HG03520 (cell line): Measurements from ENCODE around the gene ZNF219.
A peak's percentile ranks its signal among the peaks of the same experiment; 100 is the strongest.

Source experiments
- ATAC-seq: cut with Tn5 transposase; IDR thresholded peaks from one replicate; pipeline ENCODE4 v1.9.1; 2021; ENCODE audit warnings: mild to moderate bottlenecking, moderate library complexity; ENCODE audit not compliant: unreplicated experiment

ZNF219 gene

GRCh38 chr14:21088687-21089086 lies 9.8 kb downstream of the ZNF219 start:
- no peak for ATAC-seq

DNA sequence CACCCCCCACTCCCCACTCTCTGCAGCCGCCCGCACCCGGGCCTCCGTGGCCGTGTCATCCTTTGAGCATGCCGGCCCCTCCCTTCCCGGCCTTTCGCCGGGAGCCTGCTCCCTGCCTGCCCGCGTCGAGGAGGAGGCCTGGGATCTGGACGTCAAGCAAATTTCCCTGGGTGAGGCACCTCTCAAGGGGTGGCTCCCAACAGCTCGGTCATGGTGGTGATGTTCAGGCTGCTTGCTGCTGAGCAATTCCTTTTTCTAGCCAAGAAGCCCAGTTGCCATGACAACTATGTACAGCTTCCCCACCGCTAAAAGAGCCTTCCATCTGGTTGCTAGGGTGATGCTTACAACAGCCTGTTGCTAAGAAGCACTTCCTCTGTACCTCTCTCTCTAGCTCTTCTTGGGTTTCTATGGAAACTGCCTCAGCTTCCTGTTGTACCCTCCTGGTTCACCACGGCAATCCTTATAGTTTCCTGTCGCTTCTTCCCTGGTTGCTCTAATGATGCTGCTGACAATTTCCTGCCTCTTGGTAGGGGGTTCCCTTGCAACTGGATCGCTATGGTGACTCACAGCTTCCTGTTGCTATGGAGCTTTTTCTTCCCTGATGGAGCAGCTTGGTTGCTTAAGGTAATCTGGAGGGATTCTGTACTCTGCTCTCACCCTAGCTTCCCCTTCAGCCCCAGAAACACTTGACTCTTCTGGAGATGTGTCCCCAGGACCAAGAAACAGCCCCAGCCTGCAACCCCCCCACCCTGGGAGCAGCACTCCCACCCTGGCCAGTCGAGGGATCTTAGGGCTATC lies 11.0 kb downstream of the ZNF219 start:
- ATAC-seq = peak; percentile 67

DNA sequence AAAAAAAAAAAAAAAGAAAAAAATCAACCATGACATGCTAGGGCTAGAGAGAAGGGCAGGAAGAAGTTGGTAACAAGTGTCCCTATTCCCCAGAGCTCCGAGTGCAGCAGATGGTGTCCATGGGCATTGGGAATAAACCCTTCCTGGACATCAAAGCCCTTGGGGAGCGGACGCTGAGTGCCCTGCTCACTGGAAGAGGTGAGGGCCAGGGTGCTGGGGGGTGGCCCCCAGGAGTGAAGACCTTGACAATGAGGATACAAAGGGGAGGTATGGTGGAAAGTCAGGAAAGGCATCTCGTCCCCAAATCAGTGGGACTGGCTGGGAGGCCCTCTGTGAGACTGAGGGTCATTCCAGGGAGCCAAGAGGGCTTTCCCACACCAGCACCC lies 11.6 kb downstream of the ZNF219 start:
- ATAC-seq = no peak

- ATAC-seq = no peak
Observed at GRCh38 chr14:21084998-21085853, 13.2 kb downstream of the ZNF219 start.

DNA sequence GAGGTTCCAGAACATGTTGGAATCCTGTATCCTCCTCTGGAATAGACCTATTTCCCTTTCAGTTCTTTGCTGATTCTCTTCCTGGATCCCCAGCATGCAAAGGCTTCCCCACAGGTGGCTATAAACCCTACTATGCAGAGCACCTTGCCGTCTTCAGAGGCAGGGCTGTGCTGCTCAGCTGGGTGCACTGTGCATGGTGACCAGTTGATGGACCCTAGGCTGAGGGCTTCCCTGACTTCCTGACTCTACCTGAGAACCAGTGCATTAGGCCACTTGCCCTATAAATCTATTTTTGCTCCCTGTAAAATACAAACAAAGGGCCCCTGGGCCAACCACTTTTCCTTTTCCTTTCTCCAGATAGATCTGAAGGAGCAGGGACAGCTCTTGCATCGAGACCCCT lies 14.1 kb downstream of the ZNF219 start:
- ATAC-seq = no peak

DNA sequence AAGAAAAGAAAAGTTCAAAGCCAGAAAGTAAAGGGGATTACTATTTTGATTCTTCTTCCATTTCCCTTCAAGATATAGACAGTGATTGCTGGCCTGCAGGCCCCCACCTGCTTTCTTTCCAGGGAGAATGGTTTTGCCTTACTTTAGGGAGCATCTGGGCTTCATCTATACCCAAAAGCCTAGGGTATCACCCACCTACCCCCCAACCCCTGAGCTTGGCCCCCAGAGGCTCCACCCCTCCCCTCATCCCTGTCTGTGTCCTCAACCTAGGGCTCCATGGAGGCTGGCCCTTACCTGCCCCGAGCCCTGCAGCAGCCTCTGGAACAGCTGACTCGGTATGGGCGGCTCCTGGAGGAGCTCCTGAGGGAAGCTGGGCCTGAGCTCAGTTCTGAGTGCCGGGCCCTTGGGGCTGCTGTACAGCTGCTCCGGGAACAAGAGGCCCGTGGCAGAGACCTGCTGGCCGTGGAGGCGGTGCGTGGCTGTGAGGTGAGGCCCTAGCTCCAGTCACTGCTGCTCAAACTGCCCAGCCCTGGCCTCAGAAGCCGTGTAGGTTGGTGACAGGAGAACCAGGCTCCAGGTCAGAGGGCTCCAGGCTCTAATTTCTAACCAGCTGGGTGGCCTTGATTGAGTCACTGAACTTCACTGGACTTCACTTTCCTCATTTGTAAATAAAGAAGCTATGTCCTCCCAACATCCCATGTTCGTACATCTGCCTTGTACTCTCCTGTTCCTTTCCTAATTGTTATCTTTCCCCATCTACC lies 14.7 kb downstream of the ZNF219 start:
- no peak for ATAC-seq

DNA sequence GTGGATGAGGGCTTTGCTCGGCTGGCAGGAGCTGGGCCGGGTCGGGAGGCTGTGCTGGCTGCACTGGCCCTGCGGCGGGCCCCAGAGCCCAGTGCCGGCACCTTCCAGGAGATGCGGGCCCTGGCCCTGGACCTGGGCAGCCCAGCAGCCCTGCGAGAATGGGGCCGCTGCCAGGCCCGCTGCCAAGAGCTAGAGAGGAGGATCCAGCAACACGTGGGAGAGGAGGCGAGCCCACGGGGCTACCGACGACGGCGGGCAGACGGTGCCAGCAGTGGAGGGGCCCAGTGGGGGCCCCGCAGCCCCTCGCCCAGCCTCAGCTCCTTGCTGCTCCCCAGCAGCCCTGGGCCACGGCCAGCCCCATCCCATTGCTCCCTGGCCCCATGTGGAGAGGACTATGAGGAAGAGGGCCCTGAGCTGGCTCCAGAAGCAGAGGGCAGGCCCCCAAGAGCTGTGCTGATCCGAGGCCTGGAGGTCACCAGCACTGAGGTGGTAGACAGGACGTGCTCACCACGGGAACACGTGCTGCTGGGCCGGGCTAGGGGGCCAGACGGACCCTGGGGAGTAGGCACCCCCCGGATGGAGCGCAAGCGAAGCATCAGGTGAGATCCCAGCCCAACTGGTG lies 16.8 kb downstream of the ZNF219 start:
- no peak for ATAC-seq

DNA sequence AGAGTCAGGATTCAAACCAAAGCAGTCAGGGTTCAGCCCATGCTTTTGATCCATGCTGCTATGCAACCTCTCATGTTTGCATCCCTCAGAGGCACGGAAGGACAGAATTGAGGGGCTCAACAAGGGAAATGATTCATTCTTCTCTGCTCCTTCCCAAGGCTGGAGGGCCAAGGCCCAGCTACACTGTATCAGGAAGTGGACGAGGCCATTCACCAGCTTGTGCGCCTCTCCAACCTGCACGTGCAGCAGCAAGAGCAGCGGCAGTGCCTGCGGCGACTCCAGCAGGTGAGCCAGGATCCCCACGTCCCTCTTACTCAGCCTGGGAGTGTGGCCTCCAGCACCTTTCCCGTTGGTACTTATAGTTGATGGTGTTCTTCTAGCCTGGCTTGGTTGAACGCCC lies 19.7 kb downstream of the ZNF219 start:
- no peak for ATAC-seq

GRCh38 chr14:21078287-21078686 lies 20.2 kb downstream of the ZNF219 start:
- no peak for ATAC-seq

- no peak for ATAC-seq
Observed at GRCh38 chr14:21077672-21078071, 20.8 kb downstream of the ZNF219 start.

DNA sequence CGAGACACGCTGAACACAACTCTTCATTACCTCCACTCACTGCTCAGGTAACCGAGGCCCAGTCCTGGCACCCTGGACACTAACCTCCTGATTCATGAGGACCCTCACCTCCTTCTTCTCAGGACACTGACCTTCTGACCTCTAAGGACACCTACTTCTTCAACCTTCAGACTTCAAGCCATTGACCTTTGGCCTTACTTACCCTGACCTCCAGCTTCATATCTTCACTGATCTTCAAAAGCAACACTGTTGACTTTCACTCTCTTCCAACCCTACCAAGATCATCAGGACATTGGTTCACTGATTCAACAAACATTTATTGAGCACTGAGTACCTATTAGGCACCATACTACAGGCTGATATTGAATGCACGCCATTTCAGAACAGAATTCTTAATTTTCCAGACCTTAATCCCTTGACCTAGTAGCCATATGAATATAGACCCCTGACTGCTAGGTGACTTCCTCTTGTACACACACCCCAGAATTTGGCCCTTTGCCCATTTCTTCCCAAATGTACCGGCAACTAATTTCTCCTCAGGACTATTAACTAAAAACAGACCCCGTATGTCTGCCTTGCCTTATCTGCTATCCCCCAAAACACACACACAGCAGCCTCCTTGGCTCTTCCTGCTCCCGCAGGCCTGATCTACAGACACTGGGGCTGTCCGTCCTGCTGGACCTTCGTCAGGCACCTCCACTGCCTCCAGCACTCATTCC lies 22.6 kb downstream of the ZNF219 start:
- no peak for ATAC-seq

DNA sequence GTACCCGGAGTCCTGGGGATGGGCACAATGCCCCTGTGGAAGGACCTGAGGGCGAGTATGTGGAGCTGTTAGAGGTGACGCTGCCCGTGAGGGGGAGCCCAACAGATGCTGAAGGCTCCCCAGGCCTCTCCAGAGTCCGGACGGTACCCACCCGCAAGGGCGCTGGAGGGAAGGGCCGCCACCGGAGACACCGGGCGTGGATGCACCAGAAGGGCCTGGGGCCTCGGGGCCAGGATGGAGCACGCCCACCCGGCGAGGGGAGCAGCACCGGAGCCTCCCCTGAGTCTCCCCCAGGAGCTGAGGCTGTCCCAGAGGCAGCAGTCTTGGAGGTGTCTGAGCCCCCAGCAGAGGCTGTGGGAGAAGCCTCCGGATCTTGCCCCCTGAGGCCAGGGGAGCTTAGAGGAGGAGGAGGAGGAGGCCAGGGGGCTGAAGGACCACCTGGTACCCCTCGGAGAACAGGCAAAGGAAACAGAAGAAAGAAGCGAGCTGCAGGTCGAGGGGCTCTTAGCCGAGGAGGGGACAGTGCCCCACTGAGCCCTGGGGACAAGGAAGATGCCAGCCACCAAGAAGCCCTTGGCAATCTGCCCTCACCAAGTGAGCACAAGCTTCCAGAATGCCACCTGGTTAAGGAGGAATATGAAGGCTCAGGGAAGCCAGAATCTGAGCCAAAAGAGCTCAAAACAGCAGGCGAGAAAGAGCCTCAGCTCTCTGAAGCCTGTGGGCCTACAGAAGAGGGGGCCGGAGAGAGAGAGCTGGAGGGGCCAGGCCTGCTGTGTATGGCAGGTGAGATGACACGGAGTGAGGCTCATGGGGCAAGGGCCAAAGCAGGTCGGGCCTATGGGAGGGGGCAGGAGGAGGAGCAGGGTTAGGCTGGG lies 23.8 kb downstream of the ZNF219 start:
- ATAC-seq = no peak

DNA sequence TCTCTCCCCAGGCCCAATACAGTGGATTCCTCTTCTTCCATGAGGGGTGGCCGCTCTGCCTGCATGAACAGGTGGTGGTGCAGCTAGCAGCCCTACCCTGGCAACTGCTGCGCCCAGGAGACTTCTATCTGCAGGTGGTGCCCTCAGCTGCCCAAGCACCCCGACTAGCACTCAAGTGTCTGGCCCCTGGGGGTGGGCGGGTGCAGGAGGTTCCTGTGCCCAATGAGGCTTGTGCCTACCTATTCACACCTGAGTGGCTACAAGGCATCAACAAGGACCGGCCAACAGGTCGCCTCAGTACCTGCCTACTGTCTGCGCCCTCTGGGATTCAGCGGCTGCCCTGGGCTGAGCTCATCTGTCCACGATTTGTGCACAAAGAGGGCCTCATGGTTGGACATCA lies 24.5 kb downstream of the ZNF219 start:
- no peak for ATAC-seq

DNA sequence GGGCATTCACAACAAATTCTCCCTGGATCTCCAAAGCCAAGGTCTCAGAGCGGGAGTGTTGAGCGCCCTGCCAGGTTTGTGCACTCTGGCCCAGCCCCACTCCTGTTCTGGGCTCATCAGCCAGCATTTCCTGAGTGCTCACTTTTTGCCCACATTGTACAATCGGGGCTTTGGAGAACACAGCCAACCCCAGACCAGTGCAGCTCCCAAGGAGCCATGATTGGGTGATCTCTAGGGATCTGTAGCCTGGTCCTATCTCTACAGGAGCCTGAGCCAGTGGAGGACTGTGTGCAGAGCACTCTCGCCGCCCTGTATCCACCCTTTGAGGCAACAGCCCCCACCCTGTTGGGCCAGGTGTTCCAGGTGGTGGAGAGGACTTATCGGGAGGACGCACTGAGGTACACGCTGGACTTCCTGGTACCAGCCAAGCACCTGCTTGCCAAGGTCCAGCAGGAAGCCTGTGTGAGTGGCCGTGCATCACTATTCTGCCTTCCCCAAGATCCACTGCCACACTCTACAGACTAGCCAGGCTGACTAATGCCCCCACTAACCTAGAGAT lies 25.6 kb downstream of the ZNF219 start:
- no peak for ATAC-seq

GRCh38 chr14:21072031-21072473 lies 26.4 kb downstream of the ZNF219 start:
- no peak for ATAC-seq

DNA sequence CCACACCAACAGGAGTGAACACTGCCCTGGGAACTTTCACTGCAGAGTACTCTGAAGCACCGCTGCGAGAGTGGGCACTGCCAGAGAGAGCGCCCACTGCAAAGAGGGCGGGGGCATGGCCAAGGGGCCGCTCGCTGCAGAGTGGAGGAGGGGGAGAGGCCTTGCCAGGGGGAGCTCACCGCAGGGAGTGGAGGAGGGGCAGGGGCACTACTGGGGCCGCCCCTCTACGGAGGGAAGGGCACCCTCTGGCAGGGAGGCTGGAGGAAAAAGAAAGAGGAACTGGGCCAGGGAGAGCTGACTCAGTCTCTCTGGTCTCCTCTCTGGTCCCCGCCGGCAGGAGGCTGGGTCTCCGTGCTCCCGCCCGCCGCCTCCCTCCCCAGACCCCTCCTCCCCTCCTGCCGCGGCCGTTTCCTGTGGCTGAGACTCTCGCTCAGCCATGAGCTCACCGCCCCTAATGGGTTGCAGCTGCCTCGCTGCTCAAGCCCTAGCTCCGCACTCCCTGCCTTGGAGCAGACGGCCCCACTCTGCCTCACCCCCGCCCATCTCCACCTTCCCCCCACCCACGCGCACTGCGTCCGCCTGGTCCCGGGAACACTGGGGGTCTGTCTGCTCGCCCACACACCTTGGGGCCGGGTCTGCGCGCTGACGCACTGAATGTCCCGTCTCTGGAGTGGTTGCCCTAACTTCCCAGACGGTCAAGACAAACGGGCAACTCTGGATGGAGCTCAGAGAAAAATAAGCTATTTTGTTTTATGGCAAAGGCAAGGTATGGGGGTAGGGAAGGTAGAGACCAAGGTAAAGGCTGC lies 27.0 kb downstream of the ZNF219 start:
- peak; percentile 48 for ATAC-seq

DNA sequence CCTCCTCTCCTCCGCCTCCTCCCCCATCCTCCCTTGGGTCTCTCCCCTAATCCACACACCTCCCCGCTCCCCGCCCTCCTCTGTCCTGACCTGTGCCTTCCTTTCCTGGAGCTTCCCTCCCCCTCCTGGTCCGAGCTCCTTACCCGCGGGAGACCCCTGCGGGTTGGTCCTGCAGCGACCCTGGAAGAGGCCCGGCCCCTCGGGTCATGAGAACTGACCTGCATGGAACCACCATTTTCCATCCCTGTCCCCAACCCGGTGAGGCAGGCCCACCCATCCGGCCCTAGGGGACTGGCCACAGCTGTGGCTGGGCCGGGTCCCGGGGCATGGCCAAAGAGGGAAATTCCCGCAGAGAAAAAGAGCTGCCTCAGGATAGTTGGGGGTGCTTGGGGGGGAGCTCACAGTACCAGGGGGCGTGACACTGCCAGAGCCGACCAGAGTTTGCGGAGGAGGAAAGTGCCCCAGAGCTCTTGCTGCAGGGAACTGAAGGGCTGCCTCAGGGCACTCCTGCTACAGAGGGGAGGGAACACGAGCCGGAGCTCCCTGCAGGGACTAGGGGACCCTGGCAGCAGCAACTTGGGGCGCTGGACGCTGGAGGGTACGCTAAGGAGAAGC lies 27.7 kb downstream of the ZNF219 start:
- ATAC-seq = peak; percentile 5
